HL-60 (cell line): ENCODE data around the gene CAMSAP1.

ENCODE experiments used
- DNase-seq, 2 experiments: peaks; one replicate each; pipeline ENCODE4 v3.0.0-alpha.2; 2010 to 2020; ENCODE audit warnings: low read depth in 1 of 2, low spot score in 1 of 2
- H3K27ac ChIP-seq: fragments of 250-450 bp; sonication (Bioruptor Pico); replicated peaks from 2 replicates; pipeline ENCODE4 v1.5.1; 2020; ENCODE audit warnings: mild to moderate bottlenecking, moderate library complexity
- H3K27me3 ChIP-seq: fragments of 250-450 bp; sonication (Bioruptor Pico); 2 replicates; pipeline ENCODE4 v1.5.1; 2021; ENCODE audit warnings: mild to moderate bottlenecking, moderate library complexity; ENCODE audit not compliant: insufficient read depth, poor library complexity, severe bottlenecking
- H3K4me3 ChIP-seq: replicated peaks from 2 replicates; pipeline ENCODE4 v1.5.1; 2011; ENCODE audit warnings: mild to moderate bottlenecking, control low read depth, low read length; ENCODE audit not compliant: insufficient read depth
- CTCF ChIP-seq: IDR thresholded peaks from one replicate; pipeline ENCODE4 v1.5.1; 2011; ENCODE audit warnings: low read length, control low read depth, inconsistent platforms; ENCODE audit not compliant: insufficient read depth
- GABPA ChIP-seq: IDR thresholded peaks from 2 replicates; pipeline ENCODE4 v1.6.1; 2012; ENCODE audit warnings: low read depth
- POLR2AphosphoS5 ChIP-seq: IDR thresholded peaks from 2 replicates; pipeline ENCODE4 v1.6.1; 2012; ENCODE audit warnings: low read depth
- REST ChIP-seq: IDR thresholded peaks from 2 replicates; pipeline ENCODE4 v1.6.1; 2012; ENCODE audit warnings: low read depth; ENCODE audit not compliant: insufficient replicate concordance
- SPI1 ChIP-seq: IDR thresholded peaks from 2 replicates; pipeline ENCODE4 v1.6.1; 2012; ENCODE audit warnings: low read depth, mild to moderate bottlenecking, borderline replicate concordance

CAMSAP1 gene

GRCh38 chr9:135833864-135834263 lies 73.5 kb downstream of the CAMSAP1 start:
- no peaks in the 10 kb centered on the region for H3K27me3 ChIP-seq
- no peak overlapping the region for H3K27ac ChIP-seq
- no peak for DNase-seq
- TF ChIP-seq POLR2AphosphoS5 = no peak
- no peak for TF ChIP-seq REST
- TF ChIP-seq GABPA = no peak
- no peak for TF ChIP-seq CTCF
- no peak for TF ChIP-seq SPI1
- H3K4me3 ChIP-seq = no peak overlapping the region

- no peak overlapping the region for H3K4me3 ChIP-seq
- H3K27ac ChIP-seq = no peak overlapping the region
- no peak for DNase-seq
- no peak for TF ChIP-seq GABPA
- TF ChIP-seq CTCF = no peak
- no peak for TF ChIP-seq REST
- TF ChIP-seq SPI1 = no peak
- TF ChIP-seq POLR2AphosphoS5 = no peak
- H3K27me3 ChIP-seq = no peaks in the 10 kb centered on the region
Measured at GRCh38 chr9:135830496-135830895, 76.8 kb downstream of the CAMSAP1 start.

GRCh38 chr9:135828656-135829055 lies 78.7 kb downstream of the CAMSAP1 start:
- Histone ChIP-seq H3K4me3 (no peak overlapping the region), H3K27me3 (no peaks in the 10 kb centered on the region), H3K27ac (no peak overlapping the region)
- no peak for TF ChIP-seq REST
- TF ChIP-seq GABPA = no peak
- no peak for TF ChIP-seq SPI1
- TF ChIP-seq CTCF = no peak
- TF ChIP-seq POLR2AphosphoS5 = no peak
- no peak for DNase-seq
